HepG2 (cell line): Measurements from ENCODE around the gene EMC8. TPM values are rescaled to one million over a fixed set of nuclear protein-coding genes. Genes with fewer than 3 reads are reported as not detected.

Source experiments
- ATAC-seq: fragments of 200-7000 bp; cut with Tn5 transposase; 3 replicates; pipeline ENCODE4 v1.9.1; 2020; ENCODE audit warnings: mild to moderate bottlenecking, moderate library complexity
- BruUV-seq: library from RNA; stranded (reverse); fragments of 400-500 nt; replicated peaks from 2 replicates; lab custom pipeline; 2021; lab: Mats Ljungman, UMichigan
- CTCF ChIA-PET: fragments of 300-600 bp; formaldehyde crosslinking; extraction: SDS; loops from one replicate; lab custom pipeline; 2021; ENCODE audit warnings: low total read pairs, inconsistent platforms, low intra/inter-chr PET ratio; lab: Yijun Ruan, JAX
- POLR2A ChIA-PET: fragments of 350-600 bp; sonication (Branson Sonifier 250); formaldehyde crosslinking; loops from one replicate; lab custom pipeline; 2020; ENCODE audit warnings: antibody characterized with exemption, inconsistent platforms; lab: Yijun Ruan, JAX
- DNase-seq: peaks from one replicate; pipeline ENCODE4 v3.0.0-alpha.2; 2015; ENCODE audit warnings: low spot score
- FAIRE-seq: peaks from 3 replicates; lab custom pipeline; 2011; peaks lifted over from hg19 to GRCh38; lab: Jason Lieb, UNC
- H2AFZ ChIP-seq: one replicate; pipeline ENCODE4 v1.6.1; 2011; ENCODE audit warnings: low read length, inconsistent platforms
- H3K27ac ChIP-seq: fragments of 300-600 bp; 3 replicates; pipeline ENCODE4 v1.8.0; 2011; ENCODE audit warnings: mixed run types, mild to moderate bottlenecking, mixed read lengths, low read length, inconsistent platforms; ENCODE audit not compliant: insufficient read depth; ENCODE audit errors: extremely low read length
- H3K27me3 ChIP-seq, 2 experiments: fragments of 200-600 bp in 1 of 2; 2 replicates in 1 of 2; 3 replicates in 1 of 2; pipeline versions ENCODE4 v1.6.0 to v1.8.0; 2011; ENCODE audit warnings: low read length in 2 of 2, mild to moderate bottlenecking in 2 of 2, moderate library complexity in 2 of 2, inconsistent platforms in 1 of 2; ENCODE audit not compliant: insufficient read depth in 2 of 2, control insufficient read depth in 1 of 2
- H3K36me3 ChIP-seq, 2 experiments: fragments of 200-600 bp in 1 of 2; replicated peaks in 1 of 2; 2 replicates in 1 of 2; 3 replicates in 1 of 2; pipeline versions ENCODE4 v1.5.1 to v1.8.0; 2011; ENCODE audit warnings: low read length in 2 of 2, inconsistent platforms in 1 of 2; ENCODE audit not compliant: insufficient read depth in 2 of 2, control insufficient read depth in 1 of 2
- H3K4me1 ChIP-seq: 2 replicates; pipeline ENCODE4 v1.5.1; 2012; ENCODE audit warnings: low read length, inconsistent platforms; ENCODE audit not compliant: insufficient read depth
- H3K4me2 ChIP-seq: 2 replicates; pipeline ENCODE4 v1.6.0; 2011; ENCODE audit warnings: low read depth, low read length, inconsistent platforms
- H3K4me3 ChIP-seq, 3 experiments: fragments of 200-600 bp in 1 of 3; sonication (generic), shearing (Covaris generic) in 1 of 3; replicated peaks in 1 of 3; 2 replicates each; pipeline ENCODE4 v1.5.1; 2011 to 2016; ENCODE audit warnings: low read length in 3 of 3, inconsistent platforms in 2 of 3, low read depth in 2 of 3, mild to moderate bottlenecking in 2 of 3, control low read depth in 1 of 3, mixed read lengths in 1 of 3; ENCODE audit not compliant: insufficient read depth in 1 of 3
- H3K79me2 ChIP-seq: one replicate; pipeline ENCODE4 v1.6.1; 2011; ENCODE audit warnings: low read length, inconsistent platforms; ENCODE audit not compliant: insufficient read depth
- H3K9ac ChIP-seq: 2 replicates; pipeline ENCODE4 v1.6.0; 2011; ENCODE audit warnings: mild to moderate bottlenecking, low read depth, low read length, inconsistent platforms; ENCODE audit not compliant: insufficient read depth
- H3K9me3 ChIP-seq: 2 replicates; pipeline ENCODE4 v1.5.1; 2012; ENCODE audit warnings: mild to moderate bottlenecking, low read length
- H4K20me1 ChIP-seq: 2 replicates; pipeline ENCODE4 v1.6.0; 2011; ENCODE audit warnings: inconsistent platforms, mild to moderate bottlenecking, low read length, moderate library complexity; ENCODE audit not compliant: insufficient read depth
- GABPA ChIP-seq, 2 experiments: IDR thresholded peaks; 2 replicates each; pipeline ENCODE4 v1.6.1; 2011 to 2016; ENCODE audit warnings: low read depth in 2 of 2, low read length in 1 of 2, missing biosample characterization in 1 of 2, missing genetic modification characterization in 1 of 2
- MYNN ChIP-seq: sonication (generic); formaldehyde crosslinking; IDR thresholded peaks from 2 replicates; pipeline ENCODE4 v1.4.0; 2020; ENCODE audit warnings: mild to moderate bottlenecking, low read depth, missing genetic modification reagents
- ZBTB42 ChIP-seq: sonication (generic); formaldehyde crosslinking; IDR thresholded peaks from 2 replicates; pipeline ENCODE4 v1.5.0; 2020; ENCODE audit warnings: mild to moderate bottlenecking, missing genetic modification reagents
- ZBTB7B ChIP-seq: sonication (generic); formaldehyde crosslinking; IDR thresholded peaks from 2 replicates; pipeline ENCODE4 v1.4.0; 2020; ENCODE audit warnings: missing genetic modification reagents
- ZNF12 ChIP-seq: sonication (generic); formaldehyde crosslinking; IDR thresholded peaks from 2 replicates; pipeline ENCODE4 v1.5.0; 2020; ENCODE audit warnings: missing genetic modification reagents
- ZNF563 ChIP-seq: sonication (generic); formaldehyde crosslinking; IDR thresholded peaks from 2 replicates; pipeline ENCODE4 v1.8.0; 2022; ENCODE audit warnings: mild to moderate bottlenecking, moderate library complexity, missing genetic modification reagents
- WGBS: methylation state at CpG from one replicate; pipeline ENCODE4 v1.1.6; 2017; ENCODE audit warnings: low lambda C conversion rate; 5-methylcytosine and 5-hydroxymethylcytosine counted together
- in situ Hi-C: cut with HindIII; loops from 2 replicates; pipeline ENCODE4 v1.10.0; 2017; ENCODE audit warnings: low pct_unique_long_range_greater_than_20kb; ENCODE audit not compliant: extremely low pct_ligation_motif_present
- intact Hi-C: fragments of 100-400 bp; cut with micrococcal nuclease; formaldehyde crosslinking; loops from one replicate; pipeline ENCODE4 v1.10.0; 2022; ENCODE audit not compliant: unreplicated experiment
- polyA plus RNA-seq, 8 experiments: library from polyadenylated mRNA; depleted of rRNA in 3 of 8; stranded (reverse) in 7 of 8; unstranded in 1 of 8; fragments of >200 nt; fragmentation: Illumina TruSeq in 4 of 8; extraction: Trizol in 4 of 8; gene quantifications; 2 replicates each; pipeline versions ENCODE4 v1.2.1 to v1.2.3, GENCODE V29; 2011 to 2016; ENCODE audit warnings: low read depth in 4 of 8, missing spikeins in 1 of 8, mixed read lengths in 1 of 8; ENCODE audit not compliant: insufficient read depth in 1 of 8
- total RNA-seq, 5 experiments: library from RNA; depleted of rRNA; stranded (reverse); fragments of >200 nt; fragmentation: Illumina TruSeq; extraction: Trizol; gene quantifications; 2 replicates each; pipeline ENCODE4 v1.2.3, GENCODE V29; 2016; ENCODE audit warnings: low read depth in 1 of 5
- TF ChIP-seq, protein P1 (sequence below): sonication (generic); formaldehyde crosslinking; IDR thresholded peaks from 2 replicates; pipeline ENCODE4 v1.5.0; 2020; ENCODE audit warnings: mild to moderate bottlenecking, missing genetic modification reagents, borderline replicate concordance

EMC8 gene
- total and polyA plus RNA-seq, 2 of the 13 experiments (the other 11 are each of a cell fraction or from before 2014, with no cell fraction given): 55.0 to 76.0 TPM

- ATAC-seq: no peak
- no peak for TF ChIP-seq MYNN (CRISPR knock-in tag)
- 0 out of 2 replicates have a peak, but pooled peaks have one; percentile 21 for TF ChIP-seq ZNF563
- no peaks in the 10 kb centered on the region for H3K36me3 ChIP-seq
Observed at GRCh38 chr16:85746460-85747215, 52.7 kb downstream of the EMC8 start.

DNA sequence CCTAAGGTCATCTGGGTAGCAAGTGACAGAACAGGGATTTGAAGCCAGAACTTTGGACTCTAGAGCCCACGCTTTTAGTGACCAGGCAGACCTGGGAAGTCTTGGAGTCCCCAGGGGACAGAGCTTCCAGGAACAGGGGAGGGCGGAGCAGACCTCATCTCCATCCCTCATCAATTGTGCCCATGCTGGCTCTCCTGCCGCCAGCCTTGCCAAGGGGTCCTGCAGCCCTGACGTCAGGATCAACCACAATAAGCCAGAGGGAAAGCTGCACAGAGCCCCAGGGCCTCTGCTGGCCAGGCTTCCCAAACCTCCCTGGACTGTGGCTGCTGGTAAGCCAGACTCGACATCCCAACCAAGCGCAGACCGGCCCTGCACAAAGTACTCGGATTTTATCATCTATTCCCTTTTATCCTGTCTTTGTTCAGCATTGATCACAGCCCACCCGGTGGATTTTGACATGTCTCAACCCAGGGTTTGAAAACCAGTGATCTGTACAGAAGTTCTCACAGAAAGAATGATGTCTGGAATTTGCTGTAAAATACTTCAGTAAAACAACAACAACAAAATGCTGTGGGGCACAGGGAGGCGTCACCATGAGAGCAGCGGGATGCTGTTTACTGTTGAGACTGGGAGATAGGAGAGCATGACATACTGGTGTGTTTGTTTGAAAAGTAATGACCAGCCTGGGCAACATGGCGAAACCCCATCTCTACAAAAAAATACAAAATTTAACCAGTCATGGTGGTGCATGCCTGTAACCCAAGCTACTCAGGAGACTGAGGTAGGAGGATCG is 60.2 kb downstream of the EMC8 start:
- DNase-seq (no peak), FAIRE-seq (no peak), ATAC-seq (no peak)
- in situ Hi-C loops (no loop called here), intact Hi-C loops (no loop called here)
- H3K4me2 ChIP-seq: no peak overlapping the region
- H2AFZ ChIP-seq: no peak overlapping the region
- no peak overlapping the region for H3K4me3 ChIP-seq
- H3K79me2 ChIP-seq: no peaks in the 10 kb centered on the region
- H3K27ac ChIP-seq: no peak overlapping the region
- H3K27me3 ChIP-seq: peaks cover 8 to 19% of the 10 kb centered on the region in 2 experiments; a peak in 4 of 5 replicates
- H3K9ac ChIP-seq: no peak overlapping the region
- POLR2A ChIA-PET: no interaction called here
- 41% methylated on average over 12 of the region's 13 CpGs for WGBS
- H3K9me3 ChIP-seq: no peaks in the 10 kb centered on the region
- CTCF ChIA-PET: no interaction called here
- peaks cover 13% of the 10 kb centered on the region for H3K4me1 ChIP-seq
- H3K36me3 ChIP-seq: no peaks in the 10 kb centered on the region
- no peaks in the 10 kb centered on the region for H4K20me1 ChIP-seq
- BruUV-seq: no TSS peak
- TF ChIP-seq, protein P1, sequence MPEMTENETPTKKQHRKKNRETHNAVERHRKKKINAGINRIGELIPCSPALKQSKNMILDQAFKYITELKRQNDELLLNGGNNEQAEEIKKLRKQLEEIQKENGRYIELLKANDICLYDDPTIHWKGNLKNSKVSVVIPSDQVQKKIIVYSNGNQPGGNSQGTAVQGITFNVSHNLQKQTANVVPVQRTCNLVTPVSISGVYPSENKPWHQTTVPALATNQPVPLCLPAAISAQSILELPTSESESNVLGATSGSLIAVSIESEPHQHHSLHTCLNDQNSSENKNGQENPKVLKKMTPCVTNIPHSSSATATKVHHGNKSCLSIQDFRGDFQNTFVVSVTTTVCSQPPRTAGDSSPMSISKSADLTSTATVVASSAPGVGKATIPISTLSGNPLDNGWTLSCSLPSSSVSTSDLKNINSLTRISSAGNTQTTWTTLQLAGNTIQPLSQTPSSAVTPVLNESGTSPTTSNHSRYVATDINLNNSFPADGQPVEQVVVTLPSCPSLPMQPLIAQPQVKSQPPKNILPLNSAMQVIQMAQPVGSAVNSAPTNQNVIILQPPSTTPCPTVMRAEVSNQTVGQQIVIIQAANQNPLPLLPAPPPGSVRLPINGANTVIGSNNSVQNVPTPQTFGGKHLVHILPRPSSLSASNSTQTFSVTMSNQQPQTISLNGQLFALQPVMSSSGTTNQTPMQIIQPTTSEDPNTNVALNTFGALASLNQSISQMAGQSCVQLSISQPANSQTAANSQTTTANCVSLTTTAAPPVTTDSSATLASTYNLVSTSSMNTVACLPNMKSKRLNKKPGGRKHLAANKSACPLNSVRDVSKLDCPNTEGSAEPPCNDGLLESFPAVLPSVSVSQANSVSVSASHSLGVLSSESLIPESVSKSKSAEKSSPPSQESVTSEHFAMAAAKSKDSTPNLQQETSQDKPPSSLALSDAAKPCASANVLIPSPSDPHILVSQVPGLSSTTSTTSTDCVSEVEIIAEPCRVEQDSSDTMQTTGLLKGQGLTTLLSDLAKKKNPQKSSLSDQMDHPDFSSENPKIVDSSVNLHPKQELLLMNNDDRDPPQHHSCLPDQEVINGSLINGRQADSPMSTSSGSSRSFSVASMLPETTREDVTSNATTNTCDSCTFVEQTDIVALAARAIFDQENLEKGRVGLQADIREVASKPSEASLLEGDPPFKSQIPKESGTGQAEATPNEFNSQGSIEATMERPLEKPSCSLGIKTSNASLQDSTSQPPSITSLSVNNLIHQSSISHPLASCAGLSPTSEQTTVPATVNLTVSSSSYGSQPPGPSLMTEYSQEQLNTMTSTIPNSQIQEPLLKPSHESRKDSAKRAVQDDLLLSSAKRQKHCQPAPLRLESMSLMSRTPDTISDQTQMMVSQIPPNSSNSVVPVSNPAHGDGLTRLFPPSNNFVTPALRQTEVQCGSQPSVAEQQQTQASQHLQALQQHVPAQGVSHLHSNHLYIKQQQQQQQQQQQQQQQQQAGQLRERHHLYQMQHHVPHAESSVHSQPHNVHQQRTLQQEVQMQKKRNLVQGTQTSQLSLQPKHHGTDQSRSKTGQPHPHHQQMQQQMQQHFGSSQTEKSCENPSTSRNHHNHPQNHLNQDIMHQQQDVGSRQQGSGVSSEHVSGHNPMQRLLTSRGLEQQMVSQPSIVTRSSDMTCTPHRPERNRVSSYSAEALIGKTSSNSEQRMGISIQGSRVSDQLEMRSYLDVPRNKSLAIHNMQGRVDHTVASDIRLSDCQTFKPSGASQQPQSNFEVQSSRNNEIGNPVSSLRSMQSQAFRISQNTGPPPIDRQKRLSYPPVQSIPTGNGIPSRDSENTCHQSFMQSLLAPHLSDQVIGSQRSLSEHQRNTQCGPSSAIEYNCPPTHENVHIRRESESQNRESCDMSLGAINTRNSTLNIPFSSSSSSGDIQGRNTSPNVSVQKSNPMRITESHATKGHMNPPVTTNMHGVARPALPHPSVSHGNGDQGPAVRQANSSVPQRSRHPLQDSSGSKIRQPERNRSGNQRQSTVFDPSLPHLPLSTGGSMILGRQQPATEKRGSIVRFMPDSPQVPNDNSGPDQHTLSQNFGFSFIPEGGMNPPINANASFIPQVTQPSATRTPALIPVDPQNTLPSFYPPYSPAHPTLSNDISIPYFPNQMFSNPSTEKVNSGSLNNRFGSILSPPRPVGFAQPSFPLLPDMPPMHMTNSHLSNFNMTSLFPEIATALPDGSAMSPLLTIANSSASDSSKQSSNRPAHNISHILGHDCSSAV (CRISPR knock-in tag): no peak
- TF ChIP-seq ZNF12 (CRISPR knock-in tag): no peak
- TF ChIP-seq ZBTB42 (CRISPR knock-in tag): no peak
- no peak for TF ChIP-seq ZBTB7B
- no peak for TF ChIP-seq GABPA (IDR thresholded peaks at IDR 0.05; ENCODE audit: low read depth, low read length)
- no peak for TF ChIP-seq GABPA (CRISPR knock-in tag; IDR thresholded peaks at IDR 0.05; ENCODE audit: low read depth)

More at GRCh38 chr16:85746460-85747215, 52.7 kb downstream of the EMC8 start:
- FAIRE-seq (no peak), DNase-seq (no peak)
- peaks cover 11 to 26% of the 10 kb centered on the region in 2 experiments for H3K27me3 ChIP-seq
- ChIA-PET POLR2A (no interaction called here), CTCF (no interaction called here)
- intact Hi-C loops (loop anchor here (5.0 kb wide), 1 partner anchor 909 kb away; no protein-coding TSS in a partner anchor), in situ Hi-C loops (no loop called here)
- no peak overlapping the region for H3K27ac ChIP-seq
- H3K79me2 ChIP-seq: no peaks in the 10 kb centered on the region
- H2AFZ ChIP-seq: no peak overlapping the region
- 0 out of 2 replicates have a peak, but pooled peaks cover 11% of the 10 kb centered on the region for H3K4me1 ChIP-seq
- no peak overlapping the region for H3K9ac ChIP-seq
- WGBS: 60% methylated on average over 12 of the region's 13 CpGs
- H4K20me1 ChIP-seq: no peaks in the 10 kb centered on the region
- H3K9me3 ChIP-seq: no peaks in the 10 kb centered on the region
- BruUV-seq: no TSS peak
- H3K4me3 ChIP-seq: no peak overlapping the region
- H3K4me2 ChIP-seq: no peak overlapping the region
